BLaER1 (cell line): Measurements from ENCODE around the gene OGFR.

ENCODE experiments used
- H3K27ac ChIP-seq: shearing (Covaris generic); formaldehyde crosslinking; 2 replicates; pipeline ENCODE4 v1.8.1; 2022
- H3K27me3 ChIP-seq: shearing (Covaris generic); formaldehyde crosslinking; 2 replicates; pipeline ENCODE4 v1.8.1; 2022
- H3K36me3 ChIP-seq: shearing (Covaris generic); formaldehyde crosslinking; 2 replicates; pipeline ENCODE4 v1.8.1; 2022
- H3K4me1 ChIP-seq: shearing (Covaris generic); formaldehyde crosslinking; 2 replicates; pipeline ENCODE4 v1.8.1; 2022
- H3K4me2 ChIP-seq: shearing (Covaris generic); formaldehyde crosslinking; 2 replicates; pipeline ENCODE4 v1.8.1; 2022
- H3K4me3 ChIP-seq: shearing (Covaris generic); formaldehyde crosslinking; 2 replicates; pipeline ENCODE4 v1.8.1; 2022
- H3K9ac ChIP-seq: shearing (Covaris generic); formaldehyde crosslinking; 2 replicates; pipeline ENCODE4 v1.8.1; 2022
- H3K9me3 ChIP-seq: shearing (Covaris generic); formaldehyde crosslinking; 2 replicates; pipeline ENCODE4 v1.8.1; 2022
- H4K20me1 ChIP-seq: shearing (Covaris generic); formaldehyde crosslinking; 2 replicates; pipeline ENCODE4 v1.8.1; 2022
- Cebpa-rat ChIP-seq: shearing (Covaris generic); IDR thresholded peaks from 2 replicates; pipeline ENCODE4 v1.8.1; 2022

Gene OGFR

DNA sequence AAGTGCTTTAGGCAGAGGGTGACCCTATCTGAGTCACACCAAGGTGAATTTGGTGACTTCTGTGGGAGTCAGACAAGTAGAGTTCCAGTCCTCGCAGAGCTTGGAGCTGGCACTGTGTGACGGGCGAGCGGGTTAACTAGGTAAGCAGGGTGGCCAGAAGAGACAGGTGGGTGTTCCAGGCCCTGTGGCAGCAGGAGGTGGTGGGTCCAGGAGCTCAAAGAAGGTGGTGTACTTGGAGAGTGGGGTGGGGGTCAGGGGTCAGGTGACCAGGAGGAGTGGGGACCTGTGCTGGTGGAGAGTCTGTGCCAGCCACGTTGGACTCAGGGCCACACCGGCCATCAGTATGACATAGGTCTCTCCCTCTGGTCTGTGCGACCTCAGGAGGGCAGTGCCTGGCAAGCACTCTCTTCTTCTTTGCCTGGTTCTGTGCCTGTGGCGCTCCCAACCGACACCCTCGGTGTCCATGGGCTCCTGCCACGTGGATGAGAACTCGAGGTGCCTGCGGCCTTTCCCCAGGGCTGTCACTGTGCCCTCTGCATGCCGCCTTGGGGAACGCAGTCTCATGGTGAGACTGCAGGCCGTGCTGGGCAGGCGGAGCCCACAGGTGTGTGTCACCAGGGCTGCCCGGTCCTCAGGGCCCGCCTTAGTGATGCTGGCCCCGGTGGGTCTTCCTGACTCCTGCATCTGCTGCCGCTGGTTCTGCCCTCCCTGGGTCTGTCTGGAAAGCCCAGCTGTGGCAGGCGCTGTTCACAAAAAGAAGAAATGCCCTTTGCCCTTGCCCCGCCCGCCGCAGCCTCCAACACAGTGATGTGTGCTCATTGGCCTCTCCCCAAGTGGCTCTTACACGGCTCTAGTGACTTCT lies 6.7 kb upstream of the OGFR start:
- H3K4me2 ChIP-seq, result peak overlapping the region; percentile 82
- H3K9ac ChIP-seq, result peak overlapping the region; percentile 75; the same call in 1 of the 2 replicates
- no peak for TF ChIP-seq Cebpa-rat
- H3K27me3 ChIP-seq, result no peaks in the 10 kb centered on the region
- no peaks in the 10 kb centered on the region for H3K9me3 ChIP-seq
- peak overlapping the region; percentile 64; the same call in 1 of the 2 replicates for H3K4me3 ChIP-seq
- H3K36me3 ChIP-seq, result peaks cover 46% of the 10 kb centered on the region
- peak overlapping the region; percentile 51; the same call in 1 of the 2 replicates for H3K27ac ChIP-seq
- peaks cover 67% of the 10 kb centered on the region for H3K4me1 ChIP-seq
- H4K20me1 ChIP-seq, result peaks cover 38% of the 10 kb centered on the region

DNA sequence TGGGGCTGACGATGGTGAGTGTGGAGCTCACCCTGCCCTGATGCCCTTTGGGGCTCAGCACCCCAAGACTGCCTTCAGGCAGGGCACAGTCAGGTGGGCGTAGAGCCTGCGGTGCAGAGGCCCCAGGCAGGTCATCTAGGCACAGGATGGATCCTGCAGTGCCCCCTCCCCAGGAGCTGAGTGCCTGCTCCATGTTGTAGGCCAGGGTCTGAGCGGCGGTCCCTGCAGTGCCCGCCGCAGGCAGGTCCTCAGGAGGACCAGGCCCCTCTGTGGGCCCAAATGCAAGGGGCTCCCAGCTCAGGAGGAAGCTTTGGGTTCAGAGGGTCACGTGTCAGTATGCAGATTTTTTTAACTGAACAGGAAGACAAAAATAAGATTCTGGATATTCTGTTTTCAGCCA lies 5.6 kb upstream of the OGFR start:
- H3K27ac ChIP-seq, result 0 out of 2 replicates have a peak overlapping the region, but pooled peaks have one; percentile 6
- no peak overlapping the region for H3K4me3 ChIP-seq
- H3K36me3 ChIP-seq, result peaks cover 46% of the 10 kb centered on the region
- H3K9ac ChIP-seq, result peak overlapping the region; percentile 29; the same call in 1 of the 2 replicates
- H3K4me2 ChIP-seq, result peak overlapping the region; percentile 40; the same call in 1 of the 2 replicates
- peaks cover 68% of the 10 kb centered on the region for H3K4me1 ChIP-seq
- H3K27me3 ChIP-seq, result no peaks in the 10 kb centered on the region
- no peak for TF ChIP-seq Cebpa-rat
- H3K9me3 ChIP-seq, result no peaks in the 10 kb centered on the region
- peaks cover 38% of the 10 kb centered on the region for H4K20me1 ChIP-seq

DNA sequence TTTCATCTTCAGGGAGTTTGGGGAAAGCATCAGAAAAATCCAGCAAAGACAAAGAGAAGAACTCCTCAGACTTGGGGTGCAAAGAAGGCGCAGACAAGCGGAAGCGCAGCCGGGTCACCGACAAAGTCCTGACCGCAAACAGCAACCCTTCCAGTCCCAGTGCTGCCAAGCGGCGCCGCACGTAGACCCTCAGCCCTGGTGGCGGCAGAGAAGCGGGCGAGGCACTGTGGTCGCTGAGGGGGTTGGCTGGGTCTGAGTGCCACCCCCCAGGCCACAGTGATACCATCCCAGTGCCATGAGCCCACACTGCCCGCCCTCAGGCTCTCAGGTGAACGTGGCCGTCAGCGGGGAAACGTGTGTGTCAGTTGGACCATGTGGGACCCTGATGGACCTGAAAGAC lies 5.2 kb upstream of the OGFR start:
- Histone ChIP-seq H3K27me3 (no peaks in the 10 kb centered on the region), H3K9me3 (no peaks in the 10 kb centered on the region), H3K27ac (0 out of 2 replicates have a peak overlapping the region, but pooled peaks have one; percentile 6), H3K9ac (peak overlapping the region; percentile 29; the same call in 1 of the 2 replicates), H3K4me3 (no peak overlapping the region), H3K36me3 (peaks cover 46% of the 10 kb centered on the region), H3K4me1 (peaks cover 70% of the 10 kb centered on the region), H3K4me2 (peak overlapping the region; percentile 40; the same call in 1 of the 2 replicates), H4K20me1 (peaks cover 38% of the 10 kb centered on the region)
- no peak for TF ChIP-seq Cebpa-rat

DNA sequence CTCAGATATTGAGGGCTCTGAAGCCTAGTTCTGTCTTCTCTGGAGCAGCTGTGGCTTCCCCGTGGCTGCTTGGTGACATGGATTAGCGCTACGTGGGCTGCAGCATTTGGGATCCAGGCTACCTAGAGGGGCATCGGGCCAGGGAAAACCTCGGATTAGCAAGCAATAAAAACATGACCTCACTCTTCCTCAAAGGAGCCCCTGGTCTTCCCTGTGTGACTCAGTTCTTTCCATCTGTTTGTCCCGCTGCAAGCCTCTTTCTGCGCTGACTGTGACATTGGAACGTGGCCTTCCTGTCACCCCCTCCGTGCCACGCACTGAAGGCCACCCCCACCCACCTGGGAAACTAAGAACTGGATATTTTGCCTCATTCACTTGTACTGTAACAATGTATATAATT lies 4.8 kb upstream of the OGFR start:
- Histone ChIP-seq H3K27me3 (no peaks in the 10 kb centered on the region), H4K20me1 (peaks cover 38% of the 10 kb centered on the region), H3K9me3 (no peaks in the 10 kb centered on the region), H3K36me3 (peaks cover 46% of the 10 kb centered on the region), H3K4me3 (no peak overlapping the region), H3K9ac (peak overlapping the region; percentile 29; the same call in 1 of the 2 replicates), H3K4me1 (peaks cover 66% of the 10 kb centered on the region), H3K4me2 (no peak overlapping the region), H3K27ac (0 out of 2 replicates have a peak overlapping the region, but pooled peaks have one; percentile 6)
- TF ChIP-seq Cebpa-rat, result no peak

DNA sequence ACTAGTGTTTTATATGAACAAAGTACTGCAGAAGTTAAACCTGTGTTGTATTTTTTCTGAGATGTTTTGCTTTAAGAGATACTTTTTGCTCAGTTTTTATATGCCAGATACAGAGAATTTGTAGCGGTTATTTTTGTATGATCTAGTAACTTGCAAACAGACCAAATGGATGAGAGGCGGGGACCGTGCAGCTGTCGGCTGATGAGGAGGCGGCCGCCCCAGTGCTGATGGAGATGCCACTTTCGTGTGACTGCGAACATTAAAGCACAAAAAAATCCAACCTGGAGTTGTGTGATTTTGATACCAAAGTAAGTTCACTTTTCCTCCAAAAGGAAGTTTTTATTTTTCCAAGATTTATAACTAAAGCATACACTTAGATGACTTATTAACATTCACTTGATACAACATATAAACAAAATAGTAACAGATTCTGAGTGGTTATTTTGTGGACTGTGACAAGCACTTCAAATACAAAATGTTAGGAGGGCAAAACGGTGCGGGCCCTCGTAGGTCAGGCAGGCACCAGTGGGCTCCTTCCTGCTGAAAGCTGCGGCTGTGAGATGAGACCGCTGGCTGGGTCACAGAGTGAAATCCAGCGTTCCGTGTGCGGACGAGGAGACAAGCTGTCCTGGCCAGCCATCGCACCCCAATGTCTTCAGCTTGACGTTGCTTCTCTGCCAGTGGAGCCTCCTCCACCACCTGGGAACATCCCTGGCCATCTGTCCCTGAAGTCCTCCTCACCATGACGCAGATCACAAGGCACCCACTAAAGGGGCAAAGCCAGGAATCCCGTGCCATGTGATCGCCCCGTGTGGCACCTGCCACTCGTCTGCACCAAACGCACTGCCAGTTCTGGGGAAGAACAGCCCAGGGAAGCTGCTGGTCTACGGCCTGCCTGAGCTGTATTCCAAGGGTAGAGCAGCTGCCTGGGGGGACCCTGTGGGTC lies 4.0 kb upstream of the OGFR start:
- Histone ChIP-seq H3K27me3 (no peaks in the 10 kb centered on the region), H3K4me2 (no peak overlapping the region), H3K4me3 (no peak overlapping the region), H3K4me1 (peaks cover 61% of the 10 kb centered on the region), H4K20me1 (peaks cover 42% of the 10 kb centered on the region), H3K9ac (0 out of 2 replicates have a peak overlapping the region, but pooled peaks have one; percentile 29), H3K27ac (no peak overlapping the region), H3K36me3 (peaks cover 46% of the 10 kb centered on the region), H3K9me3 (no peaks in the 10 kb centered on the region)
- no peak for TF ChIP-seq Cebpa-rat

DNA sequence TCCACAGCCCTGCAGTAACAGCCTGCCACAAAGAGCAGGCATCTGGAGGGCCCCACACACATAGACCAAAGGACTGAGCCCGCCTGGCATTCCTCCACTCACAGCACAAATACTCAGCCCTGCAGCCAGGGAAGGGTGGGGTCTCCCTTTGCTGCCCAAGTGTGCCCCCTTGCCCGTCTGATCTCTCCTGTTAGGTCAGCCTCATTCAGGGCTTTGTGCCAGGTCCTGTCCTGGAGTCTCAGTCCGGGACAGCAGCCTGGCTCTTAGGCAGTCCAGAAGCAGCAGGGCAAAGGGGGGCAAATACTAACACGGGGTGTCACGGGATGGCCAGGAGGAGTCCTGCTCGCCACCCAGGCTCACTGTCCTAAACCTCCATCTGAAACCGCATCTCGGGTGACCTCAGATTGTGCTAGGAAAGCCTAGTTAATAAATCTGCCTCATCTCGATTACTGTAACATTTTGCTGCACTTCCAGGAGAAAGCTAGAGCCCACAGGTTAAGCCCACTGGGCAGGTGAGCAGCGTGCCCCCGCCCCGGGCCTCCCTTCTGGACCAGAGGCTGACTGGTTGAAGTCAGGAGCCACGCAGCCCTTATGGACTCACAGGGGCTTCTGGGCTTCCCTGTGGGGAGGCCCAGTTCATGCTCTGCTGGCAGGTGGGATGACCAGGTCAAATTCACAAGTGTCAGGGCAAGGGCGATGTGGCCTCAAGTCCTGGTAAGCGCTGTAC lies 3.2 kb upstream of the OGFR start:
- H3K4me2 ChIP-seq, result no peak overlapping the region
- H3K36me3 ChIP-seq, result peaks cover 46% of the 10 kb centered on the region
- no peak overlapping the region for H3K9ac ChIP-seq
- TF ChIP-seq Cebpa-rat, result no peak
- no peaks in the 10 kb centered on the region for H3K9me3 ChIP-seq
- no peak overlapping the region for H3K27ac ChIP-seq
- no peak overlapping the region for H3K4me3 ChIP-seq
- H4K20me1 ChIP-seq, result peaks cover 51% of the 10 kb centered on the region
- H3K4me1 ChIP-seq, result peaks cover 64% of the 10 kb centered on the region
- no peaks in the 10 kb centered on the region for H3K27me3 ChIP-seq

DNA sequence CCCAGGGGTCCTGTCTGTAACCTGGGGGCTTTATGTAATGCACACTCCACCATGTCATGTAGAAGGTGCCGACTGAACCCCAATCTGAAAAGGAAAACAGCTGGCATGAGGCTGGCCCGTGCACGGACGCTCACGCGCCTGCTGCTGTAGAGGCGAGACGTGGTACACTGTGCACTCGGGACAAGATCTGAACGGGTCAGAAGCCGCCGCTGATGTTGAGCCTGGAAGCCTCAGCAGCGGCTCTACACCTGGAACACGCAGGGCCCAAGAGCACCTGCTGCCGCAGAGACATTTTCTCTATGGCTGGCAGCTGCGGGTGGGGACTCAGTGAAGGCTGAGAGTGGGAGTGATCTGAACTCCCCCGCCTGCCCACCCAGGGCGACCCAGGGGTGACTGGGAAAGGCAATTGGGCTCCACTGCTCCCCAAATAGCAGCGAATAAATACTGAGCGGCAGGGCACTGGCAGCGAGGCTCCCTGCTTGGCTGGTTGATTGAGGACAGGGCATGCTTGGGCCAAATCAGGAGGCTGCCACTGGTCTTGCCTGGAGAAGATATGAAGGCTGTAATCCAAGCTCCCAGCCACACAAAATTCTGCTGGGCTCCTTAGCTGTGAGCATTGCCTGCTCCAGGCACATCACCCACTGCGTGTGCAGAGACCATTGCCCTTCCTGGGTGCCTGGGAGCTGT lies 2.5 kb upstream of the OGFR start:
- H3K9me3 ChIP-seq, result no peaks in the 10 kb centered on the region
- H3K4me2 ChIP-seq, result no peak overlapping the region
- H4K20me1 ChIP-seq, result peaks cover 56% of the 10 kb centered on the region
- H3K27ac ChIP-seq, result no peak overlapping the region
- no peaks in the 10 kb centered on the region for H3K27me3 ChIP-seq
- no peak overlapping the region for H3K4me3 ChIP-seq
- H3K4me1 ChIP-seq, result peaks cover 69% of the 10 kb centered on the region
- peaks cover 52% of the 10 kb centered on the region for H3K36me3 ChIP-seq
- no peak for TF ChIP-seq Cebpa-rat
- no peak overlapping the region for H3K9ac ChIP-seq

DNA sequence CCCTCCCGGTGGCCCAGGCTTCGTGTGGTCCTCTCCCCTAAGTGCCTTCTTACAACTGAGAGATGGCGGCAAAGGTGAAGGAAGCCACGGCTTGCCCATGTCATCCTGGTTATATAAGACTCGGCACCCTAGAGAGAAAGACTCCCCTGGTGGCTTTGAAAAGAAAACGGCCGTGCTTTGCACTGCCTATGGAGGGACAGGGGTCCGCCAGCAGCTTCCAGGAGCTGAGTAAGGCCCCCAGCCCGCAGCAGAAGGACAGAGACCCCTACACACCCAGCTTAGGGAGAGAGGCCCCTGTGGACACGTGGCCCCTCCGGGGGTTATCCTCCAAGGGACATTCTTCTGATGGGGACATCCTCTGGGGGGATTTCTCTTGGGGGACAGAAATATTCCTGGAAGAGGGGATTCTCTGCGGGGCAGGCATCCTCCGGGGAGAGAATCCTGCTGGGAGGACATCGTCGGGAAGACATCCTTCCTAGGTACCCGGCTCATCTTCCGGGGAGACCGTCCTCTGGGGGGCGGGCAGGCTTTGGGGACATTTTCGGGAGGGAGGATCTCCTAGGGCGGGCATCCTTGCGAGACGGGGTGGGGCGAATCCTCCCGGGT lies 511 bp upstream of the OGFR start:
- H3K9ac ChIP-seq, result peak overlapping the region; percentile 43; the same call in 1 of the 2 replicates
- H4K20me1 ChIP-seq, result peaks cover 56% of the 10 kb centered on the region
- peak overlapping the region; percentile 93 for H3K4me2 ChIP-seq
- peaks cover 53% of the 10 kb centered on the region for H3K36me3 ChIP-seq
- no peak for TF ChIP-seq Cebpa-rat
- H3K27me3 ChIP-seq, result no peaks in the 10 kb centered on the region
- H3K4me1 ChIP-seq, result peaks cover 69% of the 10 kb centered on the region
- peak overlapping the region; percentile 92 for H3K4me3 ChIP-seq
- peak overlapping the region; percentile 70 for H3K27ac ChIP-seq
- H3K9me3 ChIP-seq, result no peaks in the 10 kb centered on the region
